ENCODE results near the gene SUB1. TPM values are rescaled to one million over a fixed set of nuclear protein-coding genes. Genes with fewer than 3 reads are reported as not detected.
"Not testable (repeated sequence)": the region's sequence is repeated elsewhere in the genome, so short reads cannot be mapped to it uniquely, and the experiment has no call there.

Gene SUB1
- total RNA-seq, 1 donor from 2014 or later = 260 TPM

GRCh38 chr5:32551865-32552264, 33.5 kb upstream of the SUB1 start:
- no peaks in the 10 kb centered on the region for H3K36me3 Mint-ChIP-seq (ENCODE audit: low read depth)
- peaks cover 5% of the 10 kb centered on the region for H3K9me3 Mint-ChIP-seq
- no peaks in the 10 kb centered on the region for H3K4me1 Mint-ChIP-seq
- DNase-seq (ENCODE audit: low read depth, low spot score) = no peak
- H3K27me3 Mint-ChIP-seq (ENCODE audit: low read depth) = no peaks in the 10 kb centered on the region
- H3K4me3 Mint-ChIP-seq = no peak overlapping the region
- no peak overlapping the region for H3K27ac Mint-ChIP-seq (ENCODE audit: unreplicated experiment)
- TF ChIP-seq, protein P1, sequence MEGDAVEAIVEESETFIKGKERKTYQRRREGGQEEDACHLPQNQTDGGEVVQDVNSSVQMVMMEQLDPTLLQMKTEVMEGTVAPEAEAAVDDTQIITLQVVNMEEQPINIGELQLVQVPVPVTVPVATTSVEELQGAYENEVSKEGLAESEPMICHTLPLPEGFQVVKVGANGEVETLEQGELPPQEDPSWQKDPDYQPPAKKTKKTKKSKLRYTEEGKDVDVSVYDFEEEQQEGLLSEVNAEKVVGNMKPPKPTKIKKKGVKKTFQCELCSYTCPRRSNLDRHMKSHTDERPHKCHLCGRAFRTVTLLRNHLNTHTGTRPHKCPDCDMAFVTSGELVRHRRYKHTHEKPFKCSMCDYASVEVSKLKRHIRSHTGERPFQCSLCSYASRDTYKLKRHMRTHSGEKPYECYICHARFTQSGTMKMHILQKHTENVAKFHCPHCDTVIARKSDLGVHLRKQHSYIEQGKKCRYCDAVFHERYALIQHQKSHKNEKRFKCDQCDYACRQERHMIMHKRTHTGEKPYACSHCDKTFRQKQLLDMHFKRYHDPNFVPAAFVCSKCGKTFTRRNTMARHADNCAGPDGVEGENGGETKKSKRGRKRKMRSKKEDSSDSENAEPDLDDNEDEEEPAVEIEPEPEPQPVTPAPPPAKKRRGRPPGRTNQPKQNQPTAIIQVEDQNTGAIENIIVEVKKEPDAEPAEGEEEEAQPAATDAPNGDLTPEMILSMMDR (conservative IDR thresholded peaks at IDR 0.05) = no peak

- not testable (repeated sequence) for H3K27me3 Mint-ChIP-seq (ENCODE audit: low read depth); DNase-seq (ENCODE audit: low read depth, low spot score); H3K27ac Mint-ChIP-seq (ENCODE audit: unreplicated experiment); H3K9me3 Mint-ChIP-seq; H3K4me3 Mint-ChIP-seq; H3K36me3 Mint-ChIP-seq (ENCODE audit: low read depth); H3K4me1 Mint-ChIP-seq
Observed at GRCh38 chr5:32552491-32552890, 32.9 kb upstream of the SUB1 start.

DNA sequence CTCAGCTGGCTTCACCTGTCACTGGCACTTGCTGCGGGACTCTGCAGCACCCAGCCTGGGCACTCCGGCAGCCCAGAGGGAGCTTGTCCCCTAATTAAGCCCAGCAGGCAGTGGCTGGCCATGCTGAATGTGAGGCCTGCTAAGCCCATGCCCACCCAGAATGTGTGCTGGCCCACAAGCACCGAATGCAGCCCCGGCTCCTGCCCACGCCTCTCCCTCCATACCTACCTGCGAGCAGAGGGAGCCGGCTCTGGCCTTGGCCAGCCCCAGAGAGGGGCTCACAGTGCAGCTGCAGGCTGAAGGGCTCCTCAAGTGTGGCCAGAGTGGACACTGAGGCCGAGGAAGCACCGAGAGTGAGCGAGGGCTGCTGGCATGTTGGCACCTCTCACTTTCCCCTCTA, 32.4 kb upstream of the SUB1 start:
- TF ChIP-seq, protein P1 (conservative IDR thresholded peaks at IDR 0.05) = no peak
- no peaks in the 10 kb centered on the region for H3K27me3 Mint-ChIP-seq (ENCODE audit: low read depth)
- H3K27ac Mint-ChIP-seq (ENCODE audit: unreplicated experiment) = no peak overlapping the region
- H3K9me3 Mint-ChIP-seq = no peaks in the 10 kb centered on the region
- no peak for DNase-seq (ENCODE audit: low read depth, low spot score)
- H3K4me1 Mint-ChIP-seq = peaks cover 5% of the 10 kb centered on the region
- no peak overlapping the region for H3K4me3 Mint-ChIP-seq
- no peaks in the 10 kb centered on the region for H3K36me3 Mint-ChIP-seq (ENCODE audit: low read depth)

DNA sequence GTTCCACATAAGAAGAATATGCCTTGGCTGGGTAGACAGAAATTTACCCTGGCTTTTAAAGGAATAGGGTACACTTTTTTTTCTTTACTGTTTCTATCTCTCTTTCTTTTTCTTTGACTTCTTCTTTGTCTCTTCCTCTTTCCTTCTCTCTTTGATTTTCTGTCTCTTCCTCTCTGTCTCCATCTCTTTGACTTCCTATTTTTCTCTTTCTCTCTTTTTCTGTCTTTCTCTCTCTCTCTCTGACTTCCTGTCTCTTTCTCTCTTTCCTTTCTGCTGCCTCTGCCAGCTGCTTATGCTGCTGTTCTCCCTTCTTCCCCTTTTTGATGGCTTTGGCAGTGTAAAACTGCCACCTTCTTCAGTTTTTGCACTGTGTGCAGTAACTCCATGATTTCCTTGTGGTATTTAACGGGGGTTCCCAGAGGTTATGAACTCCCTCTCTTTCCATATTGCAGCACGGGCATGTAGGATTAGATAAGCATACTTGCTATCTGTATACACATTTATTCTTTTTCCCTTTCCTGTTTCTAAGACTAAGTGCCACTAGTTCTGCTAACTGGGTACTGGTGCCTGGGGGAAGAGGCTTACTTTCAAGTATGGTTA, 31.1 kb upstream of the SUB1 start:
- H3K9me3 Mint-ChIP-seq; H3K4me3 Mint-ChIP-seq; H3K36me3 Mint-ChIP-seq (ENCODE audit: low read depth); H3K27ac Mint-ChIP-seq (ENCODE audit: unreplicated experiment); H3K4me1 Mint-ChIP-seq; H3K27me3 Mint-ChIP-seq (ENCODE audit: low read depth); DNase-seq (ENCODE audit: low read depth, low spot score): not testable (repeated sequence)

GRCh38 chr5:32556543-32556942, 28.8 kb upstream of the SUB1 start:
- DNase-seq (ENCODE audit: low read depth, low spot score); H3K9me3 Mint-ChIP-seq; H3K27ac Mint-ChIP-seq (ENCODE audit: unreplicated experiment); H3K4me3 Mint-ChIP-seq; H3K36me3 Mint-ChIP-seq (ENCODE audit: low read depth); H3K27me3 Mint-ChIP-seq (ENCODE audit: low read depth): not testable (repeated sequence)
- peaks cover 11% of the 10 kb centered on the region for H3K4me1 Mint-ChIP-seq

DNA sequence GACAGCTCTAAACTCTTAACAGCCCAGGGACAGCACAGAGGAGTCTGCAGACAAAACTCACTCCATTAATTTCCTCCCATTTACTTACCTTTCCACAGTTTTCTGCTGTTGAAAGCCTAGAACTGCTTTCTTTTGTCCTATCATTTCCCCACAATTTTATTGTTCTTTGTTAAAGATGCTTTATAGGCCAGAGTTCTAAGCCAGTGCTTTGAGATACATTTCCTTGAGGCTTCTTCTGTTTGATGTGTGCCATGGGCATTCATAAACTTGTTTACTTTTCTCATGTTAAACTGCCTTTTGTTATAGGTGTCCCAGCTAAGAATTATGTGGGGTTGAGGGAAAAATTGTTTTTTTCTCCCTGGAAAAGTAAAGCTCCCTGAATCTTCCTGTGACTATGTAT, 25.9 kb upstream of the SUB1 start:
- DNase-seq (ENCODE audit: low read depth, low spot score) = no peak
- H3K27me3 Mint-ChIP-seq (ENCODE audit: low read depth) = no peaks in the 10 kb centered on the region
- H3K4me3 Mint-ChIP-seq = no peak overlapping the region
- TF ChIP-seq, protein P1 (conservative IDR thresholded peaks at IDR 0.05) = no peak
- H3K27ac Mint-ChIP-seq (ENCODE audit: unreplicated experiment) = no peak overlapping the region
- peaks cover 18% of the 10 kb centered on the region for H3K4me1 Mint-ChIP-seq
- no peaks in the 10 kb centered on the region for H3K36me3 Mint-ChIP-seq (ENCODE audit: low read depth)
- no peaks in the 10 kb centered on the region for H3K9me3 Mint-ChIP-seq

DNA sequence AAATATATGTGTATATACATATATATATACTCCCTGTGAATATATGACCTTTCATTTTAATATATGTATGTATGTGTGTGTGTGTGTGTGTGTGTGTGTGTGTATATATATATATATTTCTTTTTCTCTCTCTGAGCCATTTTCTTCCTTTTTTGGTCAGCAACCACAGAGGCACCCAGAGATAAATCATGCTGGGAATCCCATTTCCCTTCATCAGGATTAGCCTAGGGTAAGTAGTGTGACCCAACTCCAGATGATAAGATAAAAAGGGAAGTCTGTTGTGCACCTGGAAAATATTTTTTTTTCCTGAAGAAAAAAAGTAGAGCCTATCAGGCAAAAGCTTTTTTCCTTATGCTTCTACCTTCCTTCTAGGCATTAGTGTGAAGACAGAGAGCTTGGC, 25.4 kb upstream of the SUB1 start:
- Mint-ChIP-seq H3K9me3 (no peaks in the 10 kb centered on the region), H3K27ac (ENCODE audit: unreplicated experiment) (no peak overlapping the region), H3K27me3 (ENCODE audit: low read depth) (no peaks in the 10 kb centered on the region), H3K4me3 (no peak overlapping the region), H3K36me3 (ENCODE audit: low read depth) (no peaks in the 10 kb centered on the region), H3K4me1 (peaks cover 18% of the 10 kb centered on the region)
- TF ChIP-seq, protein P1 (conservative IDR thresholded peaks at IDR 0.05) = no peak
- DNase-seq (ENCODE audit: low read depth, low spot score) = no peak

All from neural crest cell (in vitro differentiated cells).